ENCODE results near the gene TC2N.

Gene TC2N

DNA sequence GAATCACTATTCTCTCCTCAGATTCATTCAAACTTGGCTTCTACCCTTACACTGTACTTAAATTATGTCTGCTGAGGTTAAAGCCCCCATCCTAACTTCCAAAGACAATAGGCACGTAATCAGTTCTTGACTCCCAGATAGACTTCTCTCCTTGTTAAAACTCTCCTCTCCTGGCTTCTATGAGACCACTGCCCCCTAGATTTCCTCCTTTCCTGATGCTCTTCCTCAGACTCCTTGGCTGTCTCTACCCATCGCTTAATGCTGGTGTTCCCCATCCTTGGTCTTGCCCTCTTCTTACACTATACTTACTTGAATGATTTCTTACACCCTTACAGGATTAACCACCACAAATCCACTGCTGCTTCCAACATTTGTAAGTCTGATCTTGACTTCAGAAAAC is 32.8 kb downstream of the TC2N start:
- TF ChIP-seq, protein P1, sequence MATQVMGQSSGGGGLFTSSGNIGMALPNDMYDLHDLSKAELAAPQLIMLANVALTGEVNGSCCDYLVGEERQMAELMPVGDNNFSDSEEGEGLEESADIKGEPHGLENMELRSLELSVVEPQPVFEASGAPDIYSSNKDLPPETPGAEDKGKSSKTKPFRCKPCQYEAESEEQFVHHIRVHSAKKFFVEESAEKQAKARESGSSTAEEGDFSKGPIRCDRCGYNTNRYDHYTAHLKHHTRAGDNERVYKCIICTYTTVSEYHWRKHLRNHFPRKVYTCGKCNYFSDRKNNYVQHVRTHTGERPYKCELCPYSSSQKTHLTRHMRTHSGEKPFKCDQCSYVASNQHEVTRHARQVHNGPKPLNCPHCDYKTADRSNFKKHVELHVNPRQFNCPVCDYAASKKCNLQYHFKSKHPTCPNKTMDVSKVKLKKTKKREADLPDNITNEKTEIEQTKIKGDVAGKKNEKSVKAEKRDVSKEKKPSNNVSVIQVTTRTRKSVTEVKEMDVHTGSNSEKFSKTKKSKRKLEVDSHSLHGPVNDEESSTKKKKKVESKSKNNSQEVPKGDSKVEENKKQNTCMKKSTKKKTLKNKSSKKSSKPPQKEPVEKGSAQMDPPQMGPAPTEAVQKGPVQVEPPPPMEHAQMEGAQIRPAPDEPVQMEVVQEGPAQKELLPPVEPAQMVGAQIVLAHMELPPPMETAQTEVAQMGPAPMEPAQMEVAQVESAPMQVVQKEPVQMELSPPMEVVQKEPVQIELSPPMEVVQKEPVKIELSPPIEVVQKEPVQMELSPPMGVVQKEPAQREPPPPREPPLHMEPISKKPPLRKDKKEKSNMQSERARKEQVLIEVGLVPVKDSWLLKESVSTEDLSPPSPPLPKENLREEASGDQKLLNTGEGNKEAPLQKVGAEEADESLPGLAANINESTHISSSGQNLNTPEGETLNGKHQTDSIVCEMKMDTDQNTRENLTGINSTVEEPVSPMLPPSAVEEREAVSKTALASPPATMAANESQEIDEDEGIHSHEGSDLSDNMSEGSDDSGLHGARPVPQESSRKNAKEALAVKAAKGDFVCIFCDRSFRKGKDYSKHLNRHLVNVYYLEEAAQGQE (IDR thresholded peaks at IDR 0.05; ENCODE audit: insufficient read depth in 1 of 2, low read depth in 2 of 2, low read length in 2 of 2): no peak
- TF ChIP-seq SIN3A (IDR thresholded peaks at IDR 0.05; ENCODE audit: borderline replicate concordance, insufficient read depth, low read length) (no peak), FOXP2 (optimal IDR thresholded peaks at IDR 0.05; ENCODE audit: borderline replicate concordance, extremely low read depth, extremely low read length, insufficient read depth) (no peak)

- no peak for TF ChIP-seq SIN3A (IDR thresholded peaks at IDR 0.05; ENCODE audit: borderline replicate concordance, insufficient read depth, low read length)
- TF ChIP-seq TAF1 (IDR thresholded peaks at IDR 0.05; ENCODE audit: borderline replicate concordance, insufficient read depth, low read length): no peak
- no peak for TF ChIP-seq FOXP2 (optimal IDR thresholded peaks at IDR 0.05; ENCODE audit: borderline replicate concordance, extremely low read depth, extremely low read length, insufficient read depth)
- TF ChIP-seq, protein P1 (IDR thresholded peaks at IDR 0.05; ENCODE audit: insufficient read depth in 1 of 2, low read depth in 2 of 2, low read length in 2 of 2): no peak
- TF ChIP-seq POLR2AphosphoS5 (IDR thresholded peaks at IDR 0.05; ENCODE audit: low read depth, low read length): no peak
Observed at GRCh38 chr14:91831337-91831736, 36.0 kb downstream of the TC2N start.

GRCh38 chr14:91830777-91831176 is 36.6 kb downstream of the TC2N start:
- TF ChIP-seq, protein P1 (IDR thresholded peaks at IDR 0.05; ENCODE audit: insufficient read depth in 1 of 2, low read depth in 2 of 2, low read length in 2 of 2): no peak
- TF ChIP-seq SIN3A (IDR thresholded peaks at IDR 0.05; ENCODE audit: borderline replicate concordance, insufficient read depth, low read length): no peak
- no peak for TF ChIP-seq POLR2AphosphoS5 (IDR thresholded peaks at IDR 0.05; ENCODE audit: low read depth, low read length)
- no peak for TF ChIP-seq TAF1 (IDR thresholded peaks at IDR 0.05; ENCODE audit: borderline replicate concordance, insufficient read depth, low read length)

GRCh38 chr14:91829511-91829910 is 37.8 kb downstream of the TC2N start:
- no peak for TF ChIP-seq FOXP2 (optimal IDR thresholded peaks at IDR 0.05; ENCODE audit: borderline replicate concordance, extremely low read depth, extremely low read length, insufficient read depth)
- TF ChIP-seq, protein P1 (IDR thresholded peaks at IDR 0.05; ENCODE audit: insufficient read depth in 1 of 2, low read depth in 2 of 2, low read length in 2 of 2): no peak
- no peak for TF ChIP-seq TAF1 (IDR thresholded peaks at IDR 0.05; ENCODE audit: borderline replicate concordance, insufficient read depth, low read length)
- TF ChIP-seq POLR2AphosphoS5 (IDR thresholded peaks at IDR 0.05; ENCODE audit: low read depth, low read length): no peak
- no peak for TF ChIP-seq SIN3A (IDR thresholded peaks at IDR 0.05; ENCODE audit: borderline replicate concordance, insufficient read depth, low read length)

DNA sequence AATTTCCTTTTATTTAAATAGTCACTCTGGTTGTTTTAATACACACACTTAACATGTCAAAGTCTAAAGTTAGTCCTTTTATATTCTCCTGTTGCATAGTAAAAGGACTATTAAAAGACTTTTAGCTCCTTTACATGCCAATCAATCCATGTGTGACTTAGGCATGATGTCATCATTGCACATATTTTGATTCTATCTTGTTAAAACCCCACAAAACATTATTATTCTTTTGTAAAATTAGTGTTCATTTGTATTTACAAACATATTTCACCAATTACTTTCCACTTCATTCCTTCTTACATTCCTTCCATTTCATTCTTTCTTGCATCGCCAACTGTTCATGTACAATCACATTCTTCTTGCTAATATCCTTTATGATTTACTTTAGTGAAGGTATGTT is 39.6 kb downstream of the TC2N start:
- TF ChIP-seq SIN3A (IDR thresholded peaks at IDR 0.05; ENCODE audit: borderline replicate concordance, insufficient read depth, low read length): no peak
- TF ChIP-seq TAF1 (IDR thresholded peaks at IDR 0.05; ENCODE audit: borderline replicate concordance, insufficient read depth, low read length): no peak
- TF ChIP-seq POLR2AphosphoS5 (IDR thresholded peaks at IDR 0.05; ENCODE audit: low read depth, low read length): no peak
- TF ChIP-seq FOXP2 (optimal IDR thresholded peaks at IDR 0.05; ENCODE audit: borderline replicate concordance, extremely low read depth, extremely low read length, insufficient read depth): no peak
- TF ChIP-seq, protein P1 (IDR thresholded peaks at IDR 0.05; ENCODE audit: insufficient read depth in 1 of 2, low read depth in 2 of 2, low read length in 2 of 2): no peak

Measured in PFSK-1 (cell line).